MM.1S (cell line): ENCODE results near the gene DDX39A.

ENCODE experiments used
- DNase-seq: peaks from one replicate; pipeline ENCODE4 v3.0.0-alpha.2; 2015
- H2AFZ ChIP-seq: fragments of 300-600 bp; sonication (generic); 2 replicates; pipeline ENCODE4 v1.6.0; 2016; ENCODE audit warnings: antibody characterized with exemption, low read length
- H3F3A ChIP-seq: fragments of 300-600 bp; sonication (generic); 2 replicates; pipeline ENCODE4 v1.6.1; 2016; ENCODE audit warnings: mild to moderate bottlenecking, antibody characterized with exemption, low read length, moderate library complexity, mixed read lengths; ENCODE audit not compliant: insufficient read depth
- H3K27ac ChIP-seq: fragments of 300-600 bp; sonication (generic); 2 replicates; pipeline ENCODE4 v1.5.1; 2016; ENCODE audit warnings: mild to moderate bottlenecking, low read length
- H3K27me3 ChIP-seq: fragments of 300-600 bp; sonication (generic); replicated peaks from 2 replicates; pipeline ENCODE4 v1.6.0; 2016; ENCODE audit warnings: low read length; ENCODE audit not compliant: insufficient read depth
- H3K36me3 ChIP-seq: fragments of 300-600 bp; sonication (generic); replicated peaks from 2 replicates; pipeline ENCODE4 v1.6.1; 2016; ENCODE audit warnings: mild to moderate bottlenecking, low read length, mixed read lengths; ENCODE audit not compliant: insufficient read depth
- H3K4me1 ChIP-seq: fragments of 300-600 bp; sonication (generic); 2 replicates; pipeline ENCODE4 v1.6.1; 2016; ENCODE audit warnings: low read length, mixed read lengths
- H3K4me2 ChIP-seq: fragments of 300-600 bp; sonication (generic); 2 replicates; pipeline ENCODE4 v1.6.0; 2016; ENCODE audit warnings: low read depth, low read length
- H3K4me3 ChIP-seq: fragments of 300-600 bp; sonication (generic); 2 replicates; pipeline ENCODE4 v1.5.1; 2016; ENCODE audit warnings: low read length, mixed read lengths
- H3K79me2 ChIP-seq: fragments of 300-600 bp; sonication (generic); 2 replicates; pipeline ENCODE4 v1.6.1; 2016; ENCODE audit warnings: mixed run types, low read length, mixed read lengths
- H3K9ac ChIP-seq: fragments of 300-600 bp; sonication (generic); 2 replicates; pipeline ENCODE4 v1.6.1; 2016; ENCODE audit warnings: low read length, mixed read lengths
- H3K9me2 ChIP-seq: fragments of 300-600 bp; sonication (generic); replicated peaks from 2 replicates; pipeline ENCODE4 v1.6.1; 2016; ENCODE audit warnings: mild to moderate bottlenecking, low read length, mixed read lengths; ENCODE audit not compliant: insufficient read depth
- H3K9me3 ChIP-seq: fragments of 300-600 bp; sonication (generic); replicated peaks from 2 replicates; pipeline ENCODE4 v1.6.1; 2016; ENCODE audit warnings: mild to moderate bottlenecking, low read length, mixed read lengths; ENCODE audit not compliant: insufficient read depth
- H4K20me1 ChIP-seq: fragments of 300-600 bp; sonication (generic); 2 replicates; pipeline ENCODE4 v1.6.1; 2016; ENCODE audit warnings: mild to moderate bottlenecking, low read length, moderate library complexity, mixed read lengths; ENCODE audit not compliant: insufficient read depth
- CTCF ChIP-seq: fragments of 300-600 bp; sonication (generic); IDR thresholded peaks from 2 replicates; pipeline ENCODE4 v1.5.1; 2016; ENCODE audit warnings: antibody characterized with exemption, low read length, mixed read lengths
- EZH2 ChIP-seq: fragments of 300-600 bp; sonication (generic); optimal IDR thresholded peaks from 2 replicates; pipeline ENCODE3; 2017; ENCODE audit warnings: low read depth, mild to moderate bottlenecking, antibody characterized with exemption, low read length, mixed read lengths
- EZH2phosphoT487 ChIP-seq: fragments of 300-600 bp; sonication (generic); IDR thresholded peaks from 2 replicates; pipeline ENCODE4 v1.6.1; 2018; ENCODE audit warnings: antibody characterized with exemption, low read length

Gene DDX39A

GRCh38 chr19:14383661-14384555 is 35.2 kb downstream of the DDX39A start:
- no peak overlapping the region for H3K4me3 ChIP-seq
- H3K4me1 ChIP-seq, result no peaks in the 10 kb centered on the region
- DNase-seq, result no peak

GRCh38 chr19:14381689-14382474 is 37.3 kb downstream of the DDX39A start:
- Histone ChIP-seq H3K4me3 (no peak overlapping the region; the same call in 1 of the 2 replicates), H3F3A (peaks cover 4% of the 10 kb centered on the region; the same call in 1 of the 2 replicates), H3K9ac (no peak overlapping the region), H3K36me3 (no peaks in the 10 kb centered on the region), H3K79me2 (no peaks in the 10 kb centered on the region), H2AFZ (no peak overlapping the region), H3K27ac (no peak overlapping the region), H3K27me3 (peaks cover 52% of the 10 kb centered on the region), H3K9me3 (no peaks in the 10 kb centered on the region), H3K9me2 (no peaks in the 10 kb centered on the region), H4K20me1 (no peaks in the 10 kb centered on the region), H3K4me2 (peak overlapping the region; percentile 10; the same call in 1 of the 2 replicates), H3K4me1 (no peaks in the 10 kb centered on the region)
- DNase-seq, result no peak
- no peak for TF ChIP-seq EZH2
- no peak for TF ChIP-seq EZH2phosphoT487
- no peak for TF ChIP-seq CTCF

More at GRCh38 chr19:14383661-14384555, 35.2 kb downstream of the DDX39A start:
- peaks cover 56% of the 10 kb centered on the region for H3K27me3 ChIP-seq
- no peaks in the 10 kb centered on the region for H3K36me3 ChIP-seq
- H3K27ac ChIP-seq, result no peak overlapping the region
- no peaks in the 10 kb centered on the region for H4K20me1 ChIP-seq
- H3K4me2 ChIP-seq, result no peak overlapping the region
- TF ChIP-seq EZH2phosphoT487 (no peak), CTCF (no peak), EZH2 (no peak)
- no peak overlapping the region for H2AFZ ChIP-seq
- H3K79me2 ChIP-seq, result no peaks in the 10 kb centered on the region
- H3F3A ChIP-seq, result no peaks in the 10 kb centered on the region
- H3K9ac ChIP-seq, result no peak overlapping the region
- H3K9me2 ChIP-seq, result no peaks in the 10 kb centered on the region
- H3K9me3 ChIP-seq, result no peaks in the 10 kb centered on the region

- Histone ChIP-seq H3K27me3 (peaks cover 54% of the 10 kb centered on the region), H3F3A (peaks cover 4% of the 10 kb centered on the region; the same call in 1 of the 2 replicates), H3K4me1 (peaks cover 10% of the 10 kb centered on the region), H3K79me2 (no peaks in the 10 kb centered on the region), H3K4me2 (no peak overlapping the region), H3K27ac (no peak overlapping the region), H3K9ac (no peak overlapping the region), H3K4me3 (no peak overlapping the region), H4K20me1 (no peaks in the 10 kb centered on the region), H2AFZ (no peak overlapping the region), H3K9me3 (no peaks in the 10 kb centered on the region), H3K36me3 (no peaks in the 10 kb centered on the region), H3K9me2 (no peaks in the 10 kb centered on the region)
- no peak for DNase-seq
- TF ChIP-seq EZH2, result no peak
- no peak for TF ChIP-seq CTCF
- TF ChIP-seq EZH2phosphoT487, result no peak
Observed at GRCh38 chr19:14379294-14380065, 39.7 kb downstream of the DDX39A start.
